GM21825 (cell line): Measurements from ENCODE around the gene NPIPB8.
"Not testable (repeated sequence)": the region's sequence is repeated elsewhere in the genome, so short reads cannot be mapped to it uniquely, and the experiment has no call there.

Experiments used
- ATAC-seq: cut with Tn5 transposase; IDR thresholded peaks from one replicate; pipeline ENCODE4 v1.9.1; 2021; ENCODE audit warnings: mild to moderate bottlenecking, moderate library complexity; ENCODE audit not compliant: unreplicated experiment

Gene NPIPB8

GRCh38 chr16:28637765-28638164, at the start of gene NPIPB8:
TSS of gene NPIPB8 (plus strand) at chr16:28638065. CDS start at chr16:28638361, 296 bp downstream.
- not testable (repeated sequence) for ATAC-seq

GRCh38 chr16:28589069-28589468, 48.8 kb upstream of the NPIPB8 start:
- no peak for ATAC-seq

- no peak for ATAC-seq
These were observed 47.9 kb upstream of the NPIPB8 start for GRCh38 chr16:28589930-28590329.

- no peak for ATAC-seq
These were observed 47.2 kb upstream of the NPIPB8 start for GRCh38 chr16:28590384-28591340.

- ATAC-seq, result no peak
These were observed 46.5 kb upstream of the NPIPB8 start for GRCh38 chr16:28591355-28591754.

GRCh38 chr16:28592511-28592910, 45.4 kb upstream of the NPIPB8 start:
- no peak for ATAC-seq

- no peak for ATAC-seq
These were observed 44.8 kb upstream of the NPIPB8 start for GRCh38 chr16:28592979-28593553.

- not testable (repeated sequence) for ATAC-seq
These were observed 42.4 kb upstream of the NPIPB8 start for GRCh38 chr16:28595451-28595850.

GRCh38 chr16:28596115-28596630, 41.7 kb upstream of the NPIPB8 start:
- ATAC-seq, result no peak

GRCh38 chr16:28596840-28597691, 40.8 kb upstream of the NPIPB8 start, which contains the start of gene SULT1A2:
TSS of gene SULT1A2 (minus strand) at chr16:28597050. CDS start at chr16:28595930, 1,120 bp downstream.
- no peak for ATAC-seq

- no peak for ATAC-seq
These were observed 40.1 kb upstream of the NPIPB8 start for GRCh38 chr16:28597692-28598261.

- ATAC-seq, result peak; percentile 59
These were observed 38.2 kb upstream of the NPIPB8 start for GRCh38 chr16:28599377-28600285.

- ATAC-seq, result not testable (repeated sequence)
These were observed 36.9 kb upstream of the NPIPB8 start for GRCh38 chr16:28600965-28601364.

- ATAC-seq, result not testable (repeated sequence)
These were observed 36.3 kb upstream of the NPIPB8 start for GRCh38 chr16:28601589-28601988.

- ATAC-seq, result not testable (repeated sequence)
These were observed 35.8 kb upstream of the NPIPB8 start for GRCh38 chr16:28602062-28602461.

- ATAC-seq, result no peak
These were observed 35.3 kb upstream of the NPIPB8 start for GRCh38 chr16:28602529-28602928.

- no peak for ATAC-seq
These were observed 34.3 kb upstream of the NPIPB8 start for GRCh38 chr16:28603381-28604185.

- ATAC-seq, result no peak
These were observed 33.7 kb upstream of the NPIPB8 start for GRCh38 chr16:28604186-28604565.
